HEK293 (cell line): ENCODE measurements around the gene RBM45.

ENCODE experiments used
- EGR2 ChIP-seq: fragments of 450-650 bp; formaldehyde crosslinking; IDR thresholded peaks from 2 replicates; pipeline ENCODE4 v1.5.1; 2016; ENCODE audit warnings: low read depth, missing biosample characterization, missing genetic modification characterization
- IKZF3 ChIP-seq: fragments of 450-650 bp; IDR thresholded peaks from 2 replicates; pipeline ENCODE4 v1.5.0; 2018; ENCODE audit warnings: missing biosample characterization, mild to moderate bottlenecking, missing genetic modification characterization, moderate library complexity
- KLF10 ChIP-seq: fragments of 450-650 bp; IDR thresholded peaks from 2 replicates; pipeline ENCODE4 v1.5.1; 2018; ENCODE audit warnings: missing biosample characterization, mild to moderate bottlenecking, missing genetic modification characterization
- KLF7 ChIP-seq: fragments of 450-650 bp; formaldehyde crosslinking; IDR thresholded peaks from 2 replicates; pipeline ENCODE4 v1.5.1; 2016; ENCODE audit warnings: missing biosample characterization, missing genetic modification characterization, borderline replicate concordance
- KLF8 ChIP-seq: fragments of 450-650 bp; formaldehyde crosslinking; IDR thresholded peaks from 2 replicates; pipeline ENCODE4 v1.5.1; 2016; ENCODE audit warnings: missing biosample characterization, missing genetic modification characterization
- MZF1 ChIP-seq: fragments of 450-650 bp; formaldehyde crosslinking; IDR thresholded peaks from 2 replicates; pipeline ENCODE4 v1.5.1; 2017; ENCODE audit warnings: missing biosample characterization, missing genetic modification characterization, borderline replicate concordance
- PRDM4 ChIP-seq: fragments of 450-650 bp; formaldehyde crosslinking; IDR thresholded peaks from 2 replicates; pipeline ENCODE4 v1.5.1; 2017; ENCODE audit warnings: missing biosample characterization, missing genetic modification characterization
- SP3 ChIP-seq: fragments of 450-650 bp; formaldehyde crosslinking; IDR thresholded peaks from 2 replicates; pipeline ENCODE4 v1.5.1; 2016; ENCODE audit warnings: missing biosample characterization, missing genetic modification characterization
- ZBTB44 ChIP-seq: fragments of 450-650 bp; IDR thresholded peaks from 2 replicates; pipeline ENCODE4 v1.5.1; 2018; ENCODE audit warnings: missing biosample characterization, mild to moderate bottlenecking, missing genetic modification characterization
- ZBTB48 ChIP-seq: fragments of 450-650 bp; formaldehyde crosslinking; IDR thresholded peaks from 2 replicates; pipeline ENCODE4 v1.5.1; 2016; ENCODE audit warnings: missing biosample characterization, missing genetic modification characterization
- ZIC2 ChIP-seq: fragments of 450-650 bp; formaldehyde crosslinking; IDR thresholded peaks from 2 replicates; pipeline ENCODE4 v1.5.1; 2016; ENCODE audit warnings: missing biosample characterization, missing genetic modification characterization
- ZNF18 ChIP-seq: fragments of 450-650 bp; formaldehyde crosslinking; IDR thresholded peaks from 2 replicates; pipeline ENCODE4 v1.5.1; 2016; ENCODE audit warnings: missing biosample characterization, missing genetic modification characterization
- ZNF274 ChIP-seq, 2 experiments: fragments of 200-500 bp in 1 of 2; fragments of 450-650 bp in 1 of 2; sonication (Bioruptor generic) in 1 of 2; formaldehyde crosslinking in 1 of 2; IDR thresholded peaks; 2 replicates each; pipeline versions ENCODE4 v1.5.1 to v1.6.1; 2014 to 2016; ENCODE audit warnings: borderline replicate concordance in 1 of 2, inconsistent platforms in 1 of 2, low read length in 1 of 2, missing biosample characterization in 1 of 2, missing genetic modification characterization in 1 of 2
- ZNF302 ChIP-seq: fragments of 450-650 bp; formaldehyde crosslinking; IDR thresholded peaks from 2 replicates; pipeline ENCODE4 v1.5.1; 2016; ENCODE audit warnings: missing biosample characterization, missing genetic modification characterization, low read depth
- ZNF335 ChIP-seq: fragments of 450-650 bp; formaldehyde crosslinking; conservative IDR thresholded peaks from 2 replicates; pipeline ENCODE4 v1.5.1; 2016; ENCODE audit warnings: missing biosample characterization, missing genetic modification characterization
- ZNF350 ChIP-seq: fragments of 450-650 bp; formaldehyde crosslinking; IDR thresholded peaks from 2 replicates; pipeline ENCODE4 v1.5.0; 2017; ENCODE audit warnings: missing biosample characterization, mild to moderate bottlenecking, missing genetic modification characterization
- ZNF354C ChIP-seq: fragments of 450-650 bp; formaldehyde crosslinking; IDR thresholded peaks from 2 replicates; pipeline ENCODE4 v1.5.1; 2016; ENCODE audit warnings: missing biosample characterization, missing genetic modification characterization, low read depth, borderline replicate concordance
- ZNF398 ChIP-seq: fragments of 450-650 bp; formaldehyde crosslinking; IDR thresholded peaks from 2 replicates; pipeline ENCODE4 v1.5.1; 2017; ENCODE audit warnings: missing biosample characterization, missing genetic modification characterization
- ZNF514 ChIP-seq: fragments of 450-650 bp; formaldehyde crosslinking; IDR thresholded peaks from 2 replicates; pipeline ENCODE4 v1.5.1; 2016; ENCODE audit warnings: missing biosample characterization, missing genetic modification characterization
- ZNF621 ChIP-seq: fragments of 450-650 bp; formaldehyde crosslinking; IDR thresholded peaks from 2 replicates; pipeline ENCODE4 v1.5.1; 2017; ENCODE audit warnings: missing biosample characterization, missing genetic modification characterization
- ZNF629 ChIP-seq: fragments of 450-650 bp; formaldehyde crosslinking; IDR thresholded peaks from 2 replicates; pipeline ENCODE4 v1.5.1; 2017; ENCODE audit warnings: missing biosample characterization, missing genetic modification characterization
- ZNF639 ChIP-seq: fragments of 450-650 bp; formaldehyde crosslinking; IDR thresholded peaks from 2 replicates; pipeline ENCODE4 v1.5.1; 2016; ENCODE audit warnings: missing biosample characterization, missing genetic modification characterization
- ZNF660 ChIP-seq: fragments of 450-650 bp; IDR thresholded peaks from 2 replicates; pipeline ENCODE4 v1.5.1; 2018; ENCODE audit warnings: missing biosample characterization, mild to moderate bottlenecking, missing genetic modification characterization
- ZNF776 ChIP-seq: fragments of 450-650 bp; formaldehyde crosslinking; IDR thresholded peaks from 2 replicates; pipeline ENCODE4 v1.5.0; 2017; ENCODE audit warnings: missing biosample characterization, missing genetic modification characterization, borderline replicate concordance
- ZNF785 ChIP-seq: fragments of 450-650 bp; formaldehyde crosslinking; IDR thresholded peaks from 2 replicates; pipeline ENCODE4 v1.5.1; 2016; ENCODE audit warnings: missing biosample characterization, missing genetic modification characterization
- ZNF837 ChIP-seq: fragments of 450-650 bp; formaldehyde crosslinking; IDR thresholded peaks from 2 replicates; pipeline ENCODE4 v1.5.1; 2016; ENCODE audit warnings: missing biosample characterization, missing genetic modification characterization
- ZSCAN16 ChIP-seq: fragments of 450-650 bp; formaldehyde crosslinking; IDR thresholded peaks from 2 replicates; pipeline ENCODE4 v1.5.1; 2016; ENCODE audit warnings: missing biosample characterization, missing genetic modification characterization
- TF ChIP-seq, protein P1 (sequence below): fragments of 450-650 bp; formaldehyde crosslinking; IDR thresholded peaks from 2 replicates; pipeline ENCODE4 v1.5.1; 2016; ENCODE audit warnings: missing biosample characterization, missing genetic modification characterization

RBM45 gene

GRCh38 chr2:178072383-178073301, 39.6 kb upstream of the RBM45 start, which contains the start of gene PDE11A (continued):
- no peak for TF ChIP-seq KLF10 (tag by site-specific recombination)
- no peak for TF ChIP-seq ZSCAN16
- no peak for TF ChIP-seq ZNF837 (tag by site-specific recombination)
- TF ChIP-seq, protein P1, sequence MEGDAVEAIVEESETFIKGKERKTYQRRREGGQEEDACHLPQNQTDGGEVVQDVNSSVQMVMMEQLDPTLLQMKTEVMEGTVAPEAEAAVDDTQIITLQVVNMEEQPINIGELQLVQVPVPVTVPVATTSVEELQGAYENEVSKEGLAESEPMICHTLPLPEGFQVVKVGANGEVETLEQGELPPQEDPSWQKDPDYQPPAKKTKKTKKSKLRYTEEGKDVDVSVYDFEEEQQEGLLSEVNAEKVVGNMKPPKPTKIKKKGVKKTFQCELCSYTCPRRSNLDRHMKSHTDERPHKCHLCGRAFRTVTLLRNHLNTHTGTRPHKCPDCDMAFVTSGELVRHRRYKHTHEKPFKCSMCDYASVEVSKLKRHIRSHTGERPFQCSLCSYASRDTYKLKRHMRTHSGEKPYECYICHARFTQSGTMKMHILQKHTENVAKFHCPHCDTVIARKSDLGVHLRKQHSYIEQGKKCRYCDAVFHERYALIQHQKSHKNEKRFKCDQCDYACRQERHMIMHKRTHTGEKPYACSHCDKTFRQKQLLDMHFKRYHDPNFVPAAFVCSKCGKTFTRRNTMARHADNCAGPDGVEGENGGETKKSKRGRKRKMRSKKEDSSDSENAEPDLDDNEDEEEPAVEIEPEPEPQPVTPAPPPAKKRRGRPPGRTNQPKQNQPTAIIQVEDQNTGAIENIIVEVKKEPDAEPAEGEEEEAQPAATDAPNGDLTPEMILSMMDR (tag by site-specific recombination) = no peak
- TF ChIP-seq ZNF350 (tag by site-specific recombination) = no peak
- TF ChIP-seq EGR2 (tag by site-specific recombination) = no peak
- TF ChIP-seq ZIC2 (tag by site-specific recombination) = peak; percentile 63
- TF ChIP-seq KLF8 (tag by site-specific recombination) = peak; percentile 47; the same call in 1 of the 2 replicates
- TF ChIP-seq ZNF629 (tag by site-specific recombination) = no peak; the same call in 1 of the 2 replicates
- no peak for TF ChIP-seq ZNF621 (tag by site-specific recombination)
- TF ChIP-seq ZNF785 = peak; percentile 72; the same call in 1 of the 2 replicates
- TF ChIP-seq ZNF660 (tag by site-specific recombination) = 0 out of 2 replicates have a peak, but pooled peaks have one; percentile 35
- TF ChIP-seq ZNF514 (tag by site-specific recombination) = no peak
- no peak for TF ChIP-seq KLF7 (tag by site-specific recombination)
- peak; percentile 43; the same call in 1 of the 2 replicates for TF ChIP-seq ZBTB44 (tag by site-specific recombination)
- TF ChIP-seq PRDM4 = no peak
- TF ChIP-seq SP3 (tag by site-specific recombination) = peak; percentile 30; the same call in 1 of the 2 replicates
- TF ChIP-seq ZNF274 (IDR thresholded peaks at IDR 0.05; ENCODE audit: low read length) = no peak
- no peak for TF ChIP-seq ZNF274 (tag by site-specific recombination; IDR thresholded peaks at IDR 0.05; ENCODE audit: borderline replicate concordance)
- no peak for TF ChIP-seq ZNF18 (tag by site-specific recombination)
- TF ChIP-seq MZF1 (tag by site-specific recombination) = no peak; the same call in 1 of the 2 replicates
- no peak for TF ChIP-seq ZNF354C (tag by site-specific recombination)
- TF ChIP-seq ZNF776 (tag by site-specific recombination) = no peak
- TF ChIP-seq ZNF639 (tag by site-specific recombination) = no peak
- TF ChIP-seq ZNF398 = peak; percentile 79
- no peak for TF ChIP-seq ZNF302 (tag by site-specific recombination)
- peak; percentile 81 for TF ChIP-seq ZBTB48 (tag by site-specific recombination)
- no peak for TF ChIP-seq IKZF3
- TF ChIP-seq ZNF335 (tag by site-specific recombination) = peak; percentile 70
